Heart left ventricle (tissue), 16 donors: ENCODE results near the gene SRP72. TPM values are rescaled to one million over a fixed set of nuclear protein-coding genes. Genes with fewer than 3 reads are reported as not detected.
"Not testable (repeated sequence)": the region's sequence is repeated elsewhere in the genome, so short reads cannot be mapped to it uniquely, and the experiment has no call there.

Experiments used
- ATAC-seq, 4 donors: fragments of 200-7000 bp; cut with Tn5 transposase; one replicate each; pipeline ENCODE4 v1.9.1; 2020 to 2022; ENCODE audit warnings: moderate library complexity in 4 of 4, mild to moderate bottlenecking in 3 of 4, moderate number of reproducible peaks in 1 of 4
- DNase-seq, 5 donors: peaks; one replicate each; pipeline ENCODE4 v3.0.0-alpha.2; 2020
- H3K27ac ChIP-seq, 12 donors: fragments of 200-600 bp; sonication (generic) in 4 of 12; one replicate each; pipeline versions ENCODE4 v1.5.0 to v1.8.0; 2016 to 2022; ENCODE audit warnings: mild to moderate bottlenecking in 2 of 12
- H3K27me3 ChIP-seq, 9 donors: fragments of 200-600 bp; sonication (generic) in 2 of 9; one replicate each; pipeline versions ENCODE4 v1.5.1 to v1.8.0; 2016 to 2022; ENCODE audit warnings: mild to moderate bottlenecking in 3 of 9
- H3K36me3 ChIP-seq, 9 donors: fragments of 200-600 bp; sonication (generic) in 2 of 9; one replicate each; pipeline versions ENCODE4 v1.5.0 to v1.8.0; 2018 to 2022; ENCODE audit warnings: mild to moderate bottlenecking in 2 of 9
- H3K4me1 ChIP-seq, 12 donors: fragments of 200-600 bp; sonication (generic) in 4 of 12; one replicate each; pipeline versions ENCODE4 v1.5.0 to v1.8.0; 2016 to 2022; ENCODE audit warnings: mild to moderate bottlenecking in 3 of 12
- H3K4me3 ChIP-seq, 12 donors: fragments of 200-600 bp; sonication (generic) in 4 of 12; one replicate each; pipeline versions ENCODE4 v1.5.0 to v1.8.0; 2017 to 2022; ENCODE audit warnings: mild to moderate bottlenecking in 9 of 12, moderate library complexity in 4 of 12
- H3K9me3 ChIP-seq, 12 donors: fragments of 200-600 bp; sonication (generic) in 4 of 12; one replicate each; pipeline versions ENCODE4 v1.5.0 to v1.8.0; 2016 to 2022; ENCODE audit warnings: mild to moderate bottlenecking in 1 of 12
- CTCF ChIP-seq, 12 donors: fragments of 200-600 bp; sonication (generic) in 4 of 12; IDR thresholded peaks; one replicate each; pipeline versions ENCODE4 v1.5.0 to v1.8.0; 2018 to 2022; ENCODE audit warnings: antibody characterized with exemption in 12 of 12, mild to moderate bottlenecking in 5 of 12
- POLR2A ChIP-seq, 2 donors: fragments of 450-650 bp; IDR thresholded peaks; one replicate each; pipeline ENCODE4 v1.6.1; 2017; ENCODE audit warnings: antibody characterized with exemption in 2 of 2, mild to moderate bottlenecking in 2 of 2, moderate library complexity in 2 of 2
- WGBS, 4 donors: extraction: QIAGEN DNeasy Blood & Tissue Kit in 2 of 4; methylation state at CpG; one replicate each; pipeline versions ENCODE4 v1.1.5 to v1.1.7; 2013 to 2018; 5-methylcytosine and 5-hydroxymethylcytosine counted together
- intact Hi-C, 10 donors: fragments of 100-400 bp; cut with DNase I; formaldehyde crosslinking; loops; one replicate each; pipeline versions ENCODE4 v1.11.1 to v1.14.2; 2022
- polyA plus RNA-seq, 2 donors: library from polyadenylated mRNA; stranded (reverse); fragments of 200-250 nt; gene quantifications; one replicate each; pipeline ENCODE4 v1.2.3, GENCODE V29; 2013
- total RNA-seq, 9 donors: library from RNA; depleted of rRNA in 2 of 9; stranded (reverse); fragments of >200 nt in 2 of 9; fragmentation: NEBNext Ultra II Directional in 3 of 9; extraction: Animal tissue kit (Norgen Biotek cat#: 25700) in 3 of 9; gene quantifications; one replicate each; pipeline versions ENCODE4 v1.1.0 to v1.2.4, GENCODE V29; 2016 to 2023
- donor health status: ischemic (EF 13 %, LVEDD 7.1; RV severe dilation, severe dysfunction).
- donor health status: healthy with polysubstance abuse.
- donor health status: DM: no; HTN: yes; CAD: no.
- donor health status: DM: no; HTN: no; CAD: no.
- donor health status: ischemic (EF 25% LVEDD 6.9; RV normal size, moderate dysfunction).
- donor health status: ischemic (EF 25% LVEDD 5.7; RV mildly dilated, moderate dysfunction).
- donor health status: healthy.
- donor health status: DM: yes; HTN: yes; CAD: no.
- donor health status: ischemic (EF 35%, LVEDD 5.7; RV mildly dilated, moderate dysfunction).
- donor health status: nonischemic (EF 11% LVEDD 7.7; RV severe dilation, severe dysfunction).
- donor health status: DM: yes; HTN: yes; CAD: no.
- donor health status: PGD.
- donor health status: ischemic (EF 29% LVEDD 5.4; RV normal size, mild dysfunction).
- donor health status: nonischemic (EF 23%, LVEDD 6.1; RV moderate dilation, normal function).

Gene SRP72
- total and polyA plus RNA-seq, 11 donors, result 14.1 to 66.8 (median 41.7) TPM

- Histone ChIP-seq H3K27ac (no peak overlapping the region), H3K4me3 (no peak overlapping the region), H3K27me3 (no peaks in the 10 kb centered on the region), H3K9me3 (no peaks in the 10 kb centered on the region), H3K36me3 (peaks cover 0 to 38% (median 32%) of the 10 kb centered on the region in 9 donors), H3K4me1 (peaks cover 3 to 47% (median 34%) of the 10 kb centered on the region in 12 donors)
- no peak for TF ChIP-seq CTCF (IDR thresholded peaks at IDR 0.05)
- no peak for TF ChIP-seq POLR2A (IDR thresholded peaks at IDR 0.05)
- intact Hi-C loops, result no loop called here
- WGBS, 4 donors, result 61 to 71% (median 67%) methylated on average over 3 of the region's 3 CpGs
- ATAC-seq (no peak), DNase-seq (no peak)
Observed at GRCh38 chr4:56464581-56464980, 2.8 kb upstream of the SRP72 start.

DNA sequence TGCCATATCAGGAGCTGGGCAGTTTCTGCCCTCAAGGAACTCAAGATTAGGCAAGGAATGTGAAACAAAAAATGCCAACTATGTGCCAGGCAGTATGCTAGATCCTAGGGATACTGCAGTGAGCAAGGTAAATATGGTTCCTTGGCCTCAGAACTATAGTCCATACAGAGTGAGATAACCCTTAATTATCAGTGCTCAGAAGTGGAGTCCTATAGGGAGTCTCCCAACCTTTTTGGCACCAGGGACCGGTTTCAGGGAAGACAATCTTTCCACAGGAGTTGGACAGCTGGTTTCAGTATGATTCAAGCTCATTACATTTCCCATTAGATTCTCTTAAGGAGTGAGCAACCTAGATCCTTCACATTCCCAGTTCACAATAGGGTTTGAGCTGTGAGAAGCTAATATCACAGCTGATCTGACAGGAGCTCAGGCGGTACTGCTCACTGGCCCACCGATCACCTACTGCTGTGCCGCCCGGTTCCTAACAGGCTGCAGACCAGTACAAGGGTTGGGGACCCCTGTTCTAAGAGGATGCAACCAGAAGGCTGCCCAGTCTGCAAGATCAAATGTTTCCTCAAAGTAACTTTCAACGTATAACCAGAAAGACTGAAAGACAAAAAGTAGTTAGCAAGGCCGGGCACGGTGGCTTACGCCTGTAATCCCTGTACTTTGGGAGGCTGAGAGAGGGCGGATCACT, 1.7 kb upstream of the SRP72 start:
- intact Hi-C loops, result loop anchor here in 4 of 10 donors (2.0 to 5.0 kb wide), 3 partner anchors 29 to 43 kb away; partner anchors contain the start of gene PAICS (in 2 of the 4)
- DNase-seq, result no peak
- H3K27ac ChIP-seq, result peak overlapping the region in 1 of 12 donors; percentile 88
- no peaks in the 10 kb centered on the region for H3K9me3 ChIP-seq
- peaks cover 0 to 38% (median 28%) of the 10 kb centered on the region in 9 donors for H3K36me3 ChIP-seq
- TF ChIP-seq POLR2A (IDR thresholded peaks at IDR 0.05) (no peak), CTCF (IDR thresholded peaks at IDR 0.05) (no peak)
- no peak for ATAC-seq
- peaks cover 3 to 54% (median 35%) of the 10 kb centered on the region in 12 donors for H3K4me1 ChIP-seq
- peak overlapping the region in 9 of 12 donors; percentile 66 to 96 (median 85) for H3K4me3 ChIP-seq
- no peaks in the 10 kb centered on the region for H3K27me3 ChIP-seq
- 63 to 78% (median 72%) methylated on average over 10 of the region's 10 CpGs for WGBS, 4 donors

DNA sequence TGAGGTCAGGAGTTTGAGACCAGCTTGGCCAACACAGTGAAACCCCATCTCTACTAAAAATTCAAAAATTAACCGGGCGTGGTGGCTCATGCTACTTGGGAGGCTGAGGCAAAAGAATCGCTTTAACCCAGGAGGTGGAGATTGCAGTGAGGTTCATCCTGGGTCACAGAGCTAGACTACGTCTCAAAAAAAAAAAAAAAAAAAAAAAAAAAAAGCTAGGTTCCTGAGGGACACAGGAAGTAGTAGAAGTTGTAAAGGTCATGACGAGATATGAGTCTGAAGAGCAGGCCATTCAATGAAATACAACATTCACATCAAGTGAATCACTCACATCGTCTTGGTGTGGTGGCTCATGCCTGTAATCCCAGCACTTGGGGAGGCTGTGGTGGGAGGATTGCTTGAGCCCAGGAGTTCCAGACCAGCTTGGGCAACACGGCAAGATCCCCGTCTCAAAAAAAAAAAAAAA, 1.1 kb upstream of the SRP72 start:
- peaks cover 0 to 38% (median 28%) of the 10 kb centered on the region in 9 donors for H3K36me3 ChIP-seq
- H3K27ac ChIP-seq, result peak overlapping the region in 7 of 12 donors; percentile 79 to 92 (median 88)
- DNase-seq (peak in 1 of 5 donors; percentile 39), ATAC-seq (peak in 1 of 4 donors; percentile 64)
- not testable (repeated sequence) for H3K27me3 ChIP-seq, H3K9me3 ChIP-seq
- WGBS, 4 donors, result 15 to 26% (median 21%) methylated on average over 8 of the region's 8 CpGs
- H3K4me3 ChIP-seq, result peak overlapping the region; percentile 66 to 97 (median 90)
- intact Hi-C loops, result loop anchor here in 4 of 10 donors (2.0 to 5.0 kb wide), 3 partner anchors 30 to 44 kb away; partner anchors contain the start of gene PAICS (in 2 of the 4)
- peaks cover 3 to 54% (median 35%) of the 10 kb centered on the region in 12 donors for H3K4me1 ChIP-seq

GRCh38 chr4:56466910-56467283, 520 bp upstream of the SRP72 start:
- no peak for TF ChIP-seq POLR2A (IDR thresholded peaks at IDR 0.05)
- no peak for TF ChIP-seq CTCF (IDR thresholded peaks at IDR 0.05)
- DNase-seq, result no peak
- Histone ChIP-seq H3K4me3 (peak overlapping the region; percentile 66 to 97 (median 90)), H3K27me3 (no peaks in the 10 kb centered on the region), H3K4me1 (peaks cover 3 to 54% (median 35%) of the 10 kb centered on the region in 12 donors), H3K27ac (peak overlapping the region; percentile 74 to 92 (median 87)), H3K36me3 (peaks cover 0 to 38% (median 28%) of the 10 kb centered on the region in 9 donors), H3K9me3 (no peaks in the 10 kb centered on the region)
- intact Hi-C loops, result loop anchor here in 5 of 10 donors (1.0 to 5.0 kb wide), 4 partner anchors 30 to 45 kb away; partner anchors contain the start of gene PAICS (in 3 of the 5)
- peak in 1 of 4 donors; percentile 5 for ATAC-seq
- 0% methylated on average over 8 of the region's 8 CpGs for WGBS, 4 donors
